ENCODE results near the gene REEP3.

GRCh38 chr10:63530409-63530808 lies 9.2 kb downstream of the REEP3 start:
- no peak for TF ChIP-seq CTCF (IDR thresholded peaks at IDR 0.05)
- no peak for TF ChIP-seq POLR2A (IDR thresholded peaks at IDR 0.05)

Measured in Peyer's patch (tissue), 4 donors.